Left lobe of liver (tissue), 2 donors: ENCODE measurements around the gene AIFM2. TPM values are rescaled to one million over a fixed set of nuclear protein-coding genes. Genes with fewer than 3 reads are reported as not detected.
"Not testable (repeated sequence)": the region's sequence is repeated elsewhere in the genome, so short reads cannot be mapped to it uniquely, and the experiment has no call there.

Experiments
- ATAC-seq: fragments of 200-7000 bp; cut with Tn5 transposase; one replicate; pipeline ENCODE4 v1.9.1; 2020; ENCODE audit warnings: mild to moderate bottlenecking, moderate library complexity
- DNase-seq: peaks from one replicate; pipeline ENCODE4 v3.0.0-alpha.2; 2020; ENCODE audit warnings: low spot score
- total RNA-seq: library from RNA; stranded (reverse); gene quantifications from one replicate; pipeline ENCODE4 v1.2.1, GENCODE V29; 2021
- donor health status: DM: no; HTN: no; CAD: no; lungs with moderate emphysema.
- donor health status: DM: no; HTN: yes; CAD: no.

AIFM2 gene
- total RNA-seq, 1 donor from 2014 or later = 14.5 TPM

DNA sequence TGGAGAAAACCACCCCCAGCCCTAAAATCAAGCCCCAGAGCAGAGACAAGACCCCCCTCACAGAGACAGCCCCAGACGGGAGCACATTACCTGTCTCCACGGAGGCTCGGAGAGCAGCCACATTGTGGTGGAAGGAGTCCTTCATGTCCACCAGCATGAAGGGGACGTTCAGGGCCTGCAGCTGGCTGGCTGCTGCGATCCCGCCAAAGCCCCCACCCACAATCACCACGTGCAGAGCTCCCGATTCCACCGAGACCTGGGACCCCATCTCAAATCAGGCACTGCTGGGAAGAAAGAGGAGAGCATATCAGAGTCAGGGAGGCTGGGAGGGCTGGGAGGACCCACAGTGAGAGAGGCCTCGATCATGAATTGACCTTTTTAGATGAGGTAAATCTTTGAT lies 8.8 kb downstream of the AIFM2 start:
- DNase-seq (no peak), ATAC-seq (no peak)

- DNase-seq, ATAC-seq: not testable (repeated sequence)
Measured at GRCh38 chr10:70123166-70123565, 9.5 kb downstream of the AIFM2 start.

GRCh38 chr10:70122742-70123141 lies 9.9 kb downstream of the AIFM2 start:
- ATAC-seq (no peak), DNase-seq (no peak)

- DNase-seq (no peak), ATAC-seq (no peak)
Measured at GRCh38 chr10:70121281-70121949, 11.2 kb downstream of the AIFM2 start.

GRCh38 chr10:70120417-70120816 lies 12.2 kb downstream of the AIFM2 start:
- no peak for ATAC-seq

DNA sequence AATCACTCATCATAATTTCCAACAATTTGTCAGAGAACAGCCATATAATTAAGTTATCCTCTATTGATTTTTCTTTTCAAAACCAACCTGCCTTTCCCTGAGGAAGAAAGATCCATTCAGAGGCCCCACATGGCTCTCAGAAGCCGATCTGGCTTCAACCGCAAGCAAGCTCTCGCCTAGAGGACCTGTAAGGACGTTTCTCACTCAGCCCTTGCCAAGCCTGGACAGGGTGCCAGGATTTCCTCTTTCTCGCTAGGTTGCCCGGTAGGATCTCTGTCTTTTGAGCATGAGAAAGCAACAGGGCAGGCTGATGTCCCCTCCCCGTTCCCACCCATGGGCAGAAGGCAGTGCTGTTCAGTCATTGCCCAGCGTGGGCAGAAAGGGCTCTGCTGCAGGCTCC lies 13.0 kb downstream of the AIFM2 start:
- ATAC-seq = no peak
- no peak for DNase-seq

More at GRCh38 chr10:70120417-70120816, 12.2 kb downstream of the AIFM2 start:
- DNase-seq = no peak

- no peak for ATAC-seq
- DNase-seq = no peak
Measured at GRCh38 chr10:70119197-70119596, 13.4 kb downstream of the AIFM2 start.

GRCh38 chr10:70118196-70118595 lies 14.4 kb downstream of the AIFM2 start:
- ATAC-seq (no peak), DNase-seq (no peak)

DNA sequence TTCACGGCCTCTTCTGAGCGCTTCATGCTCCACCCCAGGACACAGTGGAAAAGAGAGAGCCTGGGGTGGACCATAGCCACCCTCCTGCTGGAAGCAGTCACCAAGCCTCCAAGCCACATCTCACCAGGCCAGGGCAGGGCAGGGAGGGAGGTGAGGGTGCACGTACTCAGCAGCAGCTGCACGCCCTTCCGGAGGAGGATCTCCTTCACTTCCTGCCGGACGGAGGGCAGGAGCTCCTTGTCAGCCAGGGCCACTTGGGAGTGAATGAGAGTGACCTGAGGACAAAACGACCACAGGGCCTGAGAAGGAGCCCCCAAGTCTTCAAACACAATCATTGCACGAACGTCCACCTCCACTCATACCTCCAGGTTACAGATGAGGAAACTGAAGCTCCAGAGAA lies 15.0 kb downstream of the AIFM2 start:
- ATAC-seq = no peak
- DNase-seq = no peak

- peak; percentile 56 for DNase-seq
- ATAC-seq = peak; percentile 91
Measured at GRCh38 chr10:70115948-70116682, 16.5 kb downstream of the AIFM2 start.

DNA sequence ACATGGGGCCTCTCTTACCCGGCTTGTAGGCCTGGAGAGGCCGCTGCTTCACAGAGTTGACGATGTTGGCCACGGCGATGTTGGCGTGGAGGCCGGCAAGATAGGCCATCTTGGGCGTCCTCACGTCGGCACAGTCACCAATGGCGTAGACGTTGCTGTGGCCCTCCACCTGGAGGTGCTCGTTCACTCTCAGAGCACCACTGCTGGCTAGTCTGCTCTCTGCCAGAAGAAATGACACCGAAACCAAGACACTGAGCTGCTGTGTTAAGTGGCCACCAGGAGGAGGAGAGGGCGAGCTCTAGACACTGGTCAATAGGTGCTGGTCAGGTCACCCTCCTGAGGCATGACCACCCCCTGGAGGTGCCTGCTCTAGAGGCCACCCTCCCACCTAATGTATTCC lies 17.7 kb downstream of the AIFM2 start:
- DNase-seq = no peak
- no peak for ATAC-seq

GRCh38 chr10:70112071-70112470 lies 20.6 kb downstream of the AIFM2 start:
- ATAC-seq (no peak), DNase-seq (no peak)

GRCh38 chr10:70111496-70111895 lies 21.1 kb downstream of the AIFM2 start:
- ATAC-seq = no peak
- no peak for DNase-seq

DNA sequence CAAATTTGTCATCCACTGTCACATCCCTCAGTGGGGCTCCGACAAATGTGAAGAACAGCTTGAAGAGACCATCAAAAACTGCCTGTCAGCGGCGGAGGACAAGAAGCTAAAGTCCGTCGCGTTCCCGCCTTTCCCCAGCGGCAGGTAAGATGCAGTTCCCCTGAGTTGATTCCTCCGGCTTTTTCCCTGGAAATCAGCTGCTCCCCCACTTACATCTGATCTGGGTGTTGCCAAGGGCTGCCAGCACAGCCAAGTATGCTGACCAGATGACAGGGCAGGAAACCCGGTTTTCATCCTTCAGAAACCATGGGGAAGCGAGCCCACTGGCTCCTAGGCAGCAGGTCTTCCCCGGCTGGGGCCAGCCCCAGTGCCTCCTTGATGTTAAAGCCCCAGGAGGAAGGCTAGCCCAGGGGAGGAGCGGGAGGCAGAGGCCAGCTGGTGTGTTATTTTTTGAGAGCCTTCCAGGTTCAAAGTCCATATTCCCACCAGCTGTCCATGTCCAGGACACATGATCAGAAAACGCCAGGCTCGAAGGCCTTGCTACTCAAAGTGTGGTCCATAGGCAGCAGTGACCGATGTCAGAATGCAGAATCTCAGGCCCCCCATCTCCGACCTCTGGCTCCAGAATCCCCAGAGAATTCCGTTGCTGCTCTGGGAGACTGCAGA lies 23.4 kb downstream of the AIFM2 start:
- DNase-seq (peak; percentile 86), ATAC-seq (peak; percentile 88)

- no peak for DNase-seq
- peak; percentile 31 for ATAC-seq
Measured at GRCh38 chr10:70106958-70107791, 25.4 kb downstream of the AIFM2 start.

DNA sequence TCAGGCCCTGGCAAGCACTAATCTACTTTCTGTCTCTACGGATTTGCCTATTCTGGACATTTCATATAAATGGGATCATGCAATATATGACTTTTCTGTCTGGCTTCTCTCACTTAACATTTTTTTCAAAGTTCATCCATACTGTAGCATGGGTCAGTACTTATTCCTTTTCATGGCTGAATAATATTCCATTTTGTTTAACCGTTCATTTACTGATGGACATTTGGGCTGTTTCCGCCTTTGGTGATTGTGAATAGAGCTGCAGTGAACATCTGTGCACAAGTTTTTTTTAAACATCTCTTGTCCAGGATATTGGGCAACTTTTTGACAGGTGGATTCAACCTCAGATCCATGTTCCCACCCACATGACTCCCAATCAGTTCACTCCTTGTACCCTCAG lies 31.0 kb downstream of the AIFM2 start:
- ATAC-seq = no peak
- no peak for DNase-seq

GRCh38 chr10:70101068-70101562 lies 31.5 kb downstream of the AIFM2 start:
- not testable (repeated sequence) for DNase-seq, ATAC-seq

- ATAC-seq (no peak), DNase-seq (no peak)
Measured at GRCh38 chr10:70098271-70098670, 34.4 kb downstream of the AIFM2 start.

DNA sequence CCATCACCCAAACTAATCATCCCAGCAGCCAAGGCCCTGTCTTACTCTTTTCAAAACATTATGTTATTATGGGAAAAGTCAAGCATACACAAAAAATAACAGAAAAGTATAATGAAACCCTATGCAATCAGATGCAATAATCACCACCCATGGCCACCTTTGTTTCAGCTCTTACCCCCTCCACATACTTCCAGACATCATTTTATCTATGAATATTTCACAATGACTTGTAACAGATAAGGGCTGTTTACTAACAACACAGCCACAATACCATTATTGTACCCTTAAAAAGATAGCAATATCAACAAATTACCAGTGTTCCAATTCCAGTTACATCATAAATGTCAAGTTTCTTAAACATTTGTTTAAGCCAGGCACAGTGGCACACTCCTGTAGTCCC lies 35.2 kb downstream of the AIFM2 start:
- ATAC-seq (no peak), DNase-seq (no peak)

DNA sequence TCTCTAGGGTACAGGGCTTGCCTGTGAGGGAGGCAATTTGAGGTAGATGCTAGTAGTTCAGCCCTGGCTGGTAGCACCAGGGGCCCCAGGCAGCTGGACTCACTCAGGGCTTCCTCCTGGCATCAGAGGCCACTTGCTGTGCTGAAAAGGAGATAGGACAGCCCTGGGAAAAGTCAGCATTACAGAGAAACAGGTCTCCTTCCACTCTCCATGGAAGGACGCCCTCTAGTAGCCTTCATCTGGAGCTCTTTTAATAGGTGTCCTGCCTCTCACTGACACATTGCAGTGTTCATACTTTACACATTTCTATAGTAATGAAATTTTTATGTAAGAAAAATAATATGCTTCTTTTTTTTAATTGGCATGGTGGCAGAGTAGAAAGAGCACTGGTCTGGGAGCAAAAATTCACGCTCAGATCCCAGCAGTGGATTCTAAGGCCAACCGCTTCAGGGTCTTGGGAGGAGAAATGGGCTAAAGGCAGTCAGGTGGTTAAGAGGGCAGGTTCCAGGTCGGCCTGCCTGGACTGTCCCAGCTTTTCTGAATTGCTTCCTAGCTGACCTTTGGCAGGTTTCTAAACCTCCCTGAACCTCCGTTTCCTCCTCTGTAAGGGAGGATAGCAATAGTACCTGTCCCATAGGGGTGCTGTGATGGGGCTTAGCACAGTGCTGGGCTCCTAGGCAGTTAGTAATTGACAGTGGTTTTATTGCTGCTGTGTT lies 35.8 kb downstream of the AIFM2 start:
- DNase-seq (no peak), ATAC-seq (peak; percentile 81)
